GM12865 (cell line): ENCODE measurements around the gene RFX2.

Source experiments
- DNase-seq: peaks from one replicate; pipeline ENCODE4 v3.0.0; 2010; ENCODE audit warnings: low read depth
- H3K4me3 ChIP-seq: 2 replicates; pipeline ENCODE4 v1.5.1; 2011; ENCODE audit warnings: mild to moderate bottlenecking, low read depth, low read length, control low read depth
- CTCF ChIP-seq: IDR thresholded peaks from 2 replicates; pipeline ENCODE4 v1.5.1; 2011; ENCODE audit warnings: low read length, control low read depth, low read depth, inconsistent platforms; ENCODE audit not compliant: insufficient read depth; ENCODE audit errors: missing control alignments

Gene RFX2

GRCh38 chr19:6023936-6024335 lies 86.4 kb downstream of the RFX2 start:
- H3K4me3 ChIP-seq, result no peak overlapping the region
- no peak for DNase-seq
- no peak for TF ChIP-seq CTCF

GRCh38 chr19:6023085-6023682 lies 87.1 kb downstream of the RFX2 start:
- DNase-seq, result no peak

GRCh38 chr19:6022570-6023064 lies 87.7 kb downstream of the RFX2 start:
- no peak overlapping the region for H3K4me3 ChIP-seq
- no peak for DNase-seq
- no peak for TF ChIP-seq CTCF

More at GRCh38 chr19:6023085-6023682, 87.1 kb downstream of the RFX2 start:
- TF ChIP-seq CTCF, result no peak
- no peak overlapping the region for H3K4me3 ChIP-seq

- no peak overlapping the region for H3K4me3 ChIP-seq
- DNase-seq, result peak; percentile 83
- peak; percentile 77 for TF ChIP-seq CTCF
Measured at GRCh38 chr19:6021878-6022569, 88.3 kb downstream of the RFX2 start.

- no peak for TF ChIP-seq CTCF
- H3K4me3 ChIP-seq, result no peak overlapping the region
- no peak for DNase-seq
Measured at GRCh38 chr19:6020972-6021805, 89.1 kb downstream of the RFX2 start.

GRCh38 chr19:6020166-6020882 lies 90.0 kb downstream of the RFX2 start:
- DNase-seq, result no peak
- TF ChIP-seq CTCF, result no peak
- no peak overlapping the region for H3K4me3 ChIP-seq
